EL (cell line): Measurements from ENCODE around the gene RELN.
"Not testable (repeated sequence)": the region's sequence is repeated elsewhere in the genome, so short reads cannot be mapped to it uniquely, and the experiment has no call there.

Experiments used
- DNase-seq: peaks from one replicate; pipeline ENCODE4 v3.0.0-alpha.2; 2016

Gene RELN

DNA sequence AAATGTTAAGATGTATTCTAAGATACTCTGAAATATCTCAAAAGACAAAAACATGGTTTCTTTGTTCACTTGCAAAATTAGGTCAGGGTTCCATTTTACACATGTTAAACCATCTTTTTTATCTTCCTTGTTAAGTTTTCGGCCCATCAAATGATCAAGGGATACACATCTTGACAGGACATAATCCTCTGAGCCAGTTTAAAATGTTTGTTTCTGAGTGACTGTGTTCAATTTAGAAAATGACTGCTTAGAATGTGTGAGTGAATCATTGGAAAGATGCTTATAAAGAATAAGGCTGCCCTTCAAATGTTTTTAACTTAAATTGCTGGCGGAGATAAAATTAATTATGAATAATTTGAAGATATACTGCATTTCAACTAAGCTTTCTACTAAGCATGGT, 447.5 kb downstream of the RELN start:
- no peak for DNase-seq

GRCh38 chr7:103541026-103541425, 448.4 kb downstream of the RELN start:
- peak; percentile 3 for DNase-seq

- DNase-seq = no peak
Observed at GRCh38 chr7:103540338-103540737, 449.1 kb downstream of the RELN start.

DNA sequence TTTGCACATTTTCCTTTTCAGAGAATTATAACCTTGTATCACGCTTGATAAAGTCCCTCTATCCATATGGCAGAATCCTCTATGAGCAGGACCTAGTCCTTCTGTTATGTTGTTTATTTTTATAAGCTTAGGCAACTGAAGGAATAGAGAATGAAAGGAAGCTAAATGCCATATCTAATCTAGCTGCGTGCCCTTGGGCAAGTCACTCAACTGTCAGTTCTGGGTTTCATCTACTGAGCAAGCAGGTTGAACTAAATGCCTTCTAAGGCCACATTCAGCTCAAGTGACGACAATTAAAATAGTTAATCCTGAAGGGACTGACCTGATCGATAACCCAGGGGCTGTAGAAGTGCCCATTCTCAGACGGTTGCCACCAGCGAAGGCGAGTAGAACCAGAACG, 449.6 kb downstream of the RELN start:
- no peak for DNase-seq

DNA sequence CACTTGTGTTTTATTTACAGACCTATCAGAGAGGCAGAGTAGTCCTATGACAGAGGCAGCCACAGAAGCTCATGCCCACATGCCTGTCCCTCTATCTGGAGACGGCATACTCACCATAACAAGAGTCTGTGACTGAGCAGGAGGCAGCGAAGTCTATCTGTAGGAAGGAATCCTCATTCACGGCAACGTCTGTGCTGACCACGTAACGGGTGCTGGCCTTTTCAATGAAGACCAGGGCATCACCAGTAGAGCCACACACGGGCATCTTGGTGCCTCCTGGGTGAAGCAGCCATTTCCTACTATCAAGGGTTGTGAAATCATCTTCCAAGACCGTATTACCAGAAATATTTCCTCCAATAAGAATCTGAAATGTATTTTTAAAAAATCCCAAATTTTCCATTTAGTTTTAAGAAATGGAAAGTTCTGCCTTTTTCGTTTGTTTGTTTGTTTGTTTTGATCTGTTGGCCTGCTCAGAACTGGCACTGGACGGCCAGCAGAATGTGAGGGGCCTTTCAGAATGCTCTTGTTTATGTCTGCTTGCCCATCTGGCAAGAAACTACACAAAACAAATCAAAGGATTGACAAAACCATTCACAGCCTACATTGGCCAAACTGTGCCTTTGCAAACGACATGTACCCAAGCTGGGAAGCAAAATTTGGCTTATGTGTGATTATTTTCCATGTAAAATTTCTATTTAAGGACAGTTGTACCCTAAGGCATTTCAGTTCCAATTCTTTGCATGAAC, 450.3 kb downstream of the RELN start:
- no peak for DNase-seq

DNA sequence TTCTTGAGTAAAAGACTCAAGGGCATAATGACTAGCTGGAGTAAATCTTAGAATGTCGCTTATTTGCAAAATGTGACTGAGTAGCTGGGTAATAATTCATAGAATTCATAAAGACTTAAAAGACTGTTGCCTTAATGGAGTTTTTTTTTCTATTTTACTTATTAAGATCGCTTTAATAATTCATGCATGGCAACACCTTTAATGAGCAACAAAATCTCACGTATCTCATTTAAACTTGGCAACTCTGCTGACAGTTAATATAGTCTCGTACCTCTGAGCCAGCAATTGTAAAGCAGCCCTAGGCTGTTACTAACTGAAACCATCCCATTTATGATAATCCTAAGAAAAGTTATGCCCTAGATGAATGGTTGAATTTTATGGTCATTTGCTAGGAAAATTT, 455.7 kb downstream of the RELN start:
- DNase-seq = no peak

- DNase-seq = no peak
Observed at GRCh38 chr7:103532955-103533354, 456.5 kb downstream of the RELN start.

DNA sequence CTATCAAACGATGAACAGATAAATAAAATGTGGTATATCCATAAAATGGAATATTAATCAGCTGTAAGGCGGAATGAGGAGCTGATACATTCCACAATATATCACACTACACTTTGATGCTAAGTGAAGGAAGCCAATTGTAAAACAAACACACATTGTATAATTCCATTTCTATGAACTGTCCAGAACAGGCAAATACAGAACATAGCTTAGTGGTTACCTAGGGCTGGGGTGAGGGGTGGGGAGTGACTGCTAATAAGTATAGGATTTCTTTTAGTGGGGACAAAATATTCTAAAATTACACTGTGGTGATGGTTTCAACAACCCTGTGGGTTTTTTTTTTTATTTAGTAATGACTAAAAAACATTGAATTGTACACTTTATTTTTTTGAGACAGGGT, 461.3 kb downstream of the RELN start:
- no peak for DNase-seq

DNA sequence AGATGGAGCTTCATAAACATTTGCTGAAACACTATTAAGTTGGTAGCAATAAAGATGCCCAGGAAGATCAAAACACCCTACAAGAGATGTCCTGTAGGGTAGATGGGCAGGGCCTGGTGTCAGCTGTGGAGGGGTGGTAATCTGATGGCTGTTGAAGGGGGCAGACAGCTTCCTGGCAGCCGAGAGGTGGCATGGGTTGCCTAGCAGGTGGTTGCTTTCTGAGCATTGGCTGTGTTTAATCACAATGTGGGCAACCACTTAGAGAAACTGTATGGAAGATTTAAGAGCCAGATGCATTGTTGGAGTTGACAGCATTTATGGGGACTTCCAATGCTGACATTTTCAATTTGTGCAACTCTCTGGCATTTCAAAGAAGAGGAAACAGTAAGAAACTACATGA, 463.5 kb downstream of the RELN start:
- no peak for DNase-seq

- peak; percentile 39 for DNase-seq
Observed at GRCh38 chr7:103524042-103524907, 465.2 kb downstream of the RELN start.

GRCh38 chr7:103521937-103522336, 467.5 kb downstream of the RELN start:
- no peak for DNase-seq

DNA sequence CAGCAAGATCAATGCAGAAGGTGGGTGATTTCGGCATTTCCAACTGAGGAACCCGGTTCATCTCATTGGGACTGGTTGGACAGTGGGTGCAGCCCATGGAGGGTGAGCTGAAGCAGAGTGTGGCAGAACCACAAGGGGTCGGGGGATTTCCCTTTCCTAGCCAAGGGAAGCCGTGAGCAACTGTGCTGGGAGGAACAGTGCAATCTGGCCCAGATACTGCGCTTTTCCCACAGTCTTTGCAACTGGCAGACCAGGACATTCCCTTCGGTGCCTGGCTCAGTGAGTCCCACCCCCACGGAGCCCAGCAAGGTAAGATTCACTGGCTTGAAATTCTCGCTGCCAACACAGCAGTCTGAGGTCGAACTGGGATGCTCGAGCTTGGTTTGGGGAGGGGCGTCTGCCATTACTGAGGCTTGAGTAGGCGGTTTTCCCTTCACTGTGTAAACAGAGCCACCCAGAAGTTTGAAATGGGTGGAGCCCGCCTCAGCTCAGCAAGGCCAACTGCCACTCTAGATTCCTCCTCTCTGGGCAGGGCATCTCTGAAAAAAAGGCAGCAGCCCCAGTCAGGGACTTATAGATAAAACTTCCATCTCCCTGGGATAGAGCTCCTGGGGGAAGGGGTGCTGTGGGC, 484.8 kb downstream of the RELN start:
- DNase-seq = no peak

DNA sequence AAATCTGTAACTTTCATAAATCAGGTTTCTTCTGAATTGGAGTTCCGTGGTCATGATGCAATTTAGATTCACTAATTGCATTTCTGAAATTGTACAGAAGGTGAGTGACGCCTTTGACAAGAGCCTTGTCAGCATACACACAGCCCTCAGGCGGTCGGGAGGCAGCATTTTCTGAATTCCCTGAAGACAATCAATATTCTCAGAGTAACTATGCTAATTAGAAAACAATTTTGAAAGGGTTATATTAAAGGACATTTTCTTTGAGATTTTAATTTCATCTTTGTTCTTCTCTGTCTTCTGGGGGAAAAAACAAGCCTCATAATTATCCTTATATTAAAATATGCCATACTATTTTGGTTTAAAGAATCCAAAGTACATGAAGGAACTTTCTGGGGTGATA, 488.3 kb downstream of the RELN start:
- no peak for DNase-seq

GRCh38 chr7:103499976-103500375, 489.5 kb downstream of the RELN start:
- peak; percentile 32 for DNase-seq

- no peak for DNase-seq
Observed at GRCh38 chr7:103487419-103487818, 502.0 kb downstream of the RELN start.

GRCh38 chr7:103486873-103487272, 502.6 kb downstream of the RELN start:
- DNase-seq = not testable (repeated sequence)

- no peak for DNase-seq
Observed at GRCh38 chr7:103480771-103481170, 508.7 kb downstream of the RELN start.

GRCh38 chr7:103474956-103475355, 514.5 kb downstream of the RELN start:
- DNase-seq = no peak

GRCh38 chr7:103469095-103469948, 520.1 kb downstream of the RELN start:
- DNase-seq = no peak

- DNase-seq = no peak
Observed at GRCh38 chr7:103466814-103467213, 522.6 kb downstream of the RELN start.

DNA sequence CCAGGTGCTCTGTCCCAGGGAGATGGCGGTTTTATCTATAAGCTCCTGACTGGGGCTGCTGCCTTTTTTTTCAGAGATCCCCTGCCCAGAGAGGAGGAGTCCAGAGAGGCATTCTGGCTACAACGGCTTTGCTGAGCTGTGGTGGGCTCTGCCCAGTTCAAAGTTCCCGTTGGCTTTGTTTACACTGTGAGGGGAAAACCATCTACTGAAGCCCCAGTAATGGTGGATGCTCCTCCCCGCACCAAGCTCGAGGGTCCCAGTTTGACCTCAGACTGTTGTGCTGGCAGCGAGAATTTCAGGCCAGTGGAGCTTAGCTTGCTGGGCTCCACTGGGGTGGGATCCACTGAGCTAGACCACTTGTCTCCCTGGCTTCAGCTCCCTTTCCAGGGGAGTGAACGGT, 527.1 kb downstream of the RELN start:
- no peak for DNase-seq

DNA sequence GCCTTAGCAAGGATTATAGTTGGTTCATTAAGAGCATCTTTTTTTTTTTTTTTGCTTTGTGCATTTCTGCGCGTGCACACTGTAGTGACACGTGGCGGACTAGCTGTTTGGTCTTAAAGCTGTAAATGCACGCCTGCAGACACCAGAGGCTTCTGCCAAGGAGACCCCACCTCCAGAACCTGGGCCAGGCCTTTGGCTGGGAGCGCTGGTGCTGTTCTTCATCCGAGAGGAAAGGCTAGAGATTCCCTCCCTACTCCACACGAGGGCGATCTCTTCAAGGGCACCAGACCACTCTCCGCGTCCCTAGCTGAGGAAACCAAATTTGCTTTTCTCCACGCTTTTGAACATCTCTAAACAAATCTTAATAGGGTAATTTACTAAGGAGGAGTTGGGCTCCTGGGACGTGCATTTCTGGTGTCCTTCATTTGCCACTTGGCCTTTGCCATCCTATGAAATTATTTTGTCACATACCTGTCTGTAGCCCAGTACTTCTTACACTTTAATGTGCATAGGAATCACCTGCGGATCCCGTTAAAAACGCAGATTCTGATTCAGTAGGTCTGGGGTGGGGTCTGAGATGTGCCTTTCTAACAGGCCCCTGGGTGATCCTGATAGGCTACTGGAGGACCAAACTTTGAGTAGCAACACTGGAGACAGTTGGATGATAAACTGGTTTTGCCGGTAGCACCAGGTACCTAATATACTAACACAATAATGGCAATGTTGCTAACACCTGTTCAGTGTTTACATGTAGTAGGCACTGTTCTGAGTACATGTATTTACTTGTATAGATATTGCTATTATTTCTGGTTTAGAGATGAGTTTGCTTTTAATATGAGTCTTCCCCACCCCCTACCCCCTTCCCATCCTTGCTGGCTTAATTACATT, 542.1 kb downstream of the RELN start:
- DNase-seq = peak; percentile 50
